CD4-positive, alpha-beta T cell (primary cell): ENCODE data around the gene ZNF324. TPM values are rescaled to one million over a fixed set of nuclear protein-coding genes. Genes with fewer than 3 reads are reported as not detected.
"Not testable (repeated sequence)": the region's sequence is repeated elsewhere in the genome, so short reads cannot be mapped to it uniquely, and the experiment has no call there.

Source experiments
- ATAC-seq: fragments of 200-7000 bp; cut with Tn5 transposase; one replicate; pipeline ENCODE4 v1.10.0; 2022; ENCODE audit warnings: mild to moderate bottlenecking; ENCODE audit not compliant: poor library complexity
- CTCF ChIA-PET: fragments of 350-600 bp; sonication (Branson Sonifier 250); formaldehyde crosslinking; loops from one replicate; lab custom pipeline; 2021; ENCODE audit warnings: antibody characterized with exemption, inconsistent platforms; lab: Charles Lee
- POLR2A ChIA-PET: fragments of 350-600 bp; sonication (Branson Sonifier 250); formaldehyde crosslinking; loops from one replicate; lab custom pipeline; 2021; ENCODE audit warnings: antibody characterized with exemption, inconsistent platforms; lab: Charles Lee
- DNase-seq, 14 experiments: peaks; one replicate each; pipeline ENCODE4 v3.0.0-alpha.2; 2013 to 2020; ENCODE audit warnings: mixed read lengths in 2 of 14
- H3K27ac ChIP-seq, 2 donors: one replicate each; pipeline versions ENCODE4 v1.5.1 to v1.7.0; 2013; ENCODE audit warnings: low read length in 2 of 2, low read depth in 1 of 2, mild to moderate bottlenecking in 1 of 2
- H3K27me3 ChIP-seq, 2 experiments: 1 replicate in 1 of 2; 2 replicates in 1 of 2; pipeline versions ENCODE4 v1.6.1 to v1.7.0; 2013; ENCODE audit warnings: low read length in 2 of 2, control low read depth in 1 of 2, mild to moderate bottlenecking in 1 of 2, moderate library complexity in 1 of 2; ENCODE audit not compliant: insufficient read depth in 2 of 2, control insufficient read depth in 1 of 2
- H3K36me3 ChIP-seq: one replicate; pipeline ENCODE4 v1.6.1; 2013; ENCODE audit warnings: low read length, control low read depth; ENCODE audit not compliant: insufficient read depth
- H3K4me1 ChIP-seq: one replicate; pipeline ENCODE4 v1.6.1; 2013; ENCODE audit warnings: low read length, control low read depth; ENCODE audit not compliant: insufficient read depth
- H3K4me3 ChIP-seq: one replicate; pipeline ENCODE4 v1.5.1; 2013; ENCODE audit warnings: mild to moderate bottlenecking, low read length, moderate library complexity
- H3K9me3 ChIP-seq, 2 experiments: 1 replicate in 1 of 2; 2 replicates in 1 of 2; pipeline versions ENCODE4 v1.6.1 to v1.7.0; 2013; ENCODE audit warnings: low read length in 2 of 2, mild to moderate bottlenecking in 2 of 2, control low read depth in 1 of 2, moderate library complexity in 1 of 2; ENCODE audit not compliant: control insufficient read depth in 1 of 2, insufficient read depth in 1 of 2
- H3K27ac Mint-ChIP-seq: one replicate; pipeline ENCODE4 v1.8.0; 2020; ENCODE audit warnings: mixed read lengths
- H3K27me3 Mint-ChIP-seq: one replicate; pipeline ENCODE4 v1.8.0; 2021; ENCODE audit warnings: mixed read lengths
- H3K36me3 Mint-ChIP-seq: one replicate; pipeline ENCODE4 v1.8.0; 2021; ENCODE audit warnings: low read depth, mixed read lengths
- H3K4me1 Mint-ChIP-seq: one replicate; pipeline ENCODE4 v1.8.0; 2021; ENCODE audit warnings: low read depth, mixed read lengths
- H3K4me3 Mint-ChIP-seq: one replicate; pipeline ENCODE4 v1.8.0; 2020; ENCODE audit warnings: mild to moderate bottlenecking, mixed read lengths
- H3K9me3 Mint-ChIP-seq: one replicate; pipeline ENCODE4 v1.8.0; 2020; ENCODE audit warnings: mixed read lengths
- CTCF ChIP-seq: fragments of 200-600 bp; IDR thresholded peaks from one replicate; pipeline ENCODE4 v1.8.0; 2022; ENCODE audit warnings: antibody characterized with exemption, mild to moderate bottlenecking
- intact Hi-C, 2 experiments: fragments of 100-400 bp; cut with DNase I in 1 of 2; cut with micrococcal nuclease in 1 of 2; formaldehyde crosslinking; loops; one replicate each; pipeline versions ENCODE4 v1.15.1 to v1.9.0; 2023 to 2025; cut with DNase I, micrococcal nuclease
- total RNA-seq, 174 experiments: library from RNA in 2 of 174; stranded (reverse) in 2 of 174; gene quantifications; one replicate each; pipeline ENCODE4 v1.2.3 and lab custom pipeline; 2021 to 2026

Gene ZNF324
- total RNA-seq, 2 experiments from 2014 or later: 24.3 to 25.2 TPM

GRCh38 chr19:58499021-58499927, 32.4 kb downstream of the ZNF324 start:
- intact Hi-C loops: loop anchor here in 1 of 2 experiments (1.0 to 2.0 kb wide), 2 partner anchors 22 to 59 kb away; partner anchors contain the start of genes ZNF132 and ZNF446
- H3K9me3 Mint-ChIP-seq: peaks cover 3% of the 10 kb centered on the region
- ChIA-PET CTCF (interaction anchor here (1.1 to 1.5 kb wide), 3 partner anchors 15 to 90 kb away, joined by 3 to 8 read pairs (median 4); partner anchors contain the start of genes ZBTB45 and ZNF584), POLR2A (interaction anchor here (1.0 to 2.3 kb wide), 7 partner anchors 19 to 316 kb away, joined by 3 to 15 read pairs (median 5); partner anchors contain the start of genes CHMP2A, ZBTB45, ZNF274 and ZNF324B)
- Histone ChIP-seq H3K36me3 (no peaks in the 10 kb centered on the region), H3K4me1 (peaks cover 25% of the 10 kb centered on the region), H3K27ac (peak overlapping the region; percentile 57 to 79), H3K9me3 (peaks cover 0 to 25% of the 10 kb centered on the region in 2 experiments), H3K27me3 (no peaks in the 10 kb centered on the region), H3K4me3 (peak overlapping the region; percentile 57)
- H3K27me3 Mint-ChIP-seq: no peaks in the 10 kb centered on the region
- peaks cover 7% of the 10 kb centered on the region for H3K36me3 Mint-ChIP-seq
- peak overlapping the region; percentile 94 for H3K4me3 Mint-ChIP-seq
- no peak for TF ChIP-seq CTCF
- ATAC-seq: peak; percentile 83
- DNase-seq: peak; percentile 85 to 98 (median 92)
- H3K27ac Mint-ChIP-seq: peak overlapping the region; percentile 86
- H3K4me1 Mint-ChIP-seq: peaks cover 16% of the 10 kb centered on the region

GRCh38 chr19:58500242-58500641, 33.4 kb downstream of the ZNF324 start:
- Mint-ChIP-seq H3K36me3 (peaks cover 7% of the 10 kb centered on the region), H3K27ac (peak overlapping the region; percentile 86), H3K9me3 (peaks cover 3% of the 10 kb centered on the region), H3K4me3 (no peak overlapping the region), H3K27me3 (no peaks in the 10 kb centered on the region), H3K4me1 (peaks cover 16% of the 10 kb centered on the region)
- DNase-seq (peak in 1 of 14 experiments; percentile 34), ATAC-seq (no peak)
- H3K27ac ChIP-seq: no peak overlapping the region
- H3K4me3 ChIP-seq: no peak overlapping the region
- intact Hi-C loops: no loop called here
- H3K4me1 ChIP-seq: peaks cover 25% of the 10 kb centered on the region
- H3K36me3 ChIP-seq: no peaks in the 10 kb centered on the region
- no peaks in the 10 kb centered on the region for H3K27me3 ChIP-seq
- POLR2A ChIA-PET: interaction anchor here (1.5 to 2.3 kb wide), 3 partner anchors 20 to 317 kb away, joined by 3 to 15 read pairs (median 5); partner anchors contain the start of genes CHMP2A, ZBTB45 and ZNF274
- CTCF ChIA-PET: interaction anchor here (1.0 to 1.7 kb wide), 2 partner anchors 14 to 19 kb away, joined by 3 to 7 read pairs; partner anchors contain the start of gene ZBTB45
- peaks cover 0 to 32% of the 10 kb centered on the region in 2 experiments for H3K9me3 ChIP-seq
- no peak for TF ChIP-seq CTCF

- H3K4me3 ChIP-seq, intact Hi-C loops, H3K27ac ChIP-seq, H3K36me3 Mint-ChIP-seq, H3K27ac Mint-ChIP-seq, H3K27me3 Mint-ChIP-seq, H3K27me3 ChIP-seq, H3K4me3 Mint-ChIP-seq, H3K36me3 ChIP-seq, H3K9me3 Mint-ChIP-seq, ATAC-seq, DNase-seq, H3K4me1 Mint-ChIP-seq, H3K4me1 ChIP-seq, POLR2A ChIA-PET, CTCF ChIA-PET: not testable (repeated sequence)
- peaks cover 0 to 35% of the 10 kb centered on the region in 2 experiments for H3K9me3 ChIP-seq
Observed at GRCh38 chr19:58507602-58508223, 40.8 kb downstream of the ZNF324 start.
